HL-60 (cell line): ENCODE data around the gene TMEM63C.

ENCODE experiments used
- DNase-seq, 2 experiments: peaks; one replicate each; pipeline ENCODE4 v3.0.0-alpha.2; 2010 to 2020; ENCODE audit warnings: low read depth in 1 of 2, low spot score in 1 of 2
- H3K27ac ChIP-seq: fragments of 250-450 bp; sonication (Bioruptor Pico); replicated peaks from 2 replicates; pipeline ENCODE4 v1.5.1; 2020; ENCODE audit warnings: mild to moderate bottlenecking, moderate library complexity
- H3K27me3 ChIP-seq: fragments of 250-450 bp; sonication (Bioruptor Pico); 2 replicates; pipeline ENCODE4 v1.5.1; 2021; ENCODE audit warnings: mild to moderate bottlenecking, moderate library complexity; ENCODE audit not compliant: insufficient read depth, poor library complexity, severe bottlenecking
- H3K4me3 ChIP-seq: replicated peaks from 2 replicates; pipeline ENCODE4 v1.5.1; 2011; ENCODE audit warnings: mild to moderate bottlenecking, control low read depth, low read length; ENCODE audit not compliant: insufficient read depth
- GABPA ChIP-seq: IDR thresholded peaks from 2 replicates; pipeline ENCODE4 v1.6.1; 2012; ENCODE audit warnings: low read depth
- POLR2AphosphoS5 ChIP-seq: IDR thresholded peaks from 2 replicates; pipeline ENCODE4 v1.6.1; 2012; ENCODE audit warnings: low read depth
- REST ChIP-seq: IDR thresholded peaks from 2 replicates; pipeline ENCODE4 v1.6.1; 2012; ENCODE audit warnings: low read depth; ENCODE audit not compliant: insufficient replicate concordance
- SPI1 ChIP-seq: IDR thresholded peaks from 2 replicates; pipeline ENCODE4 v1.6.1; 2012; ENCODE audit warnings: low read depth, mild to moderate bottlenecking, borderline replicate concordance
- TF ChIP-seq, protein P1 (sequence below): IDR thresholded peaks from one replicate; pipeline ENCODE4 v1.5.1; 2011; ENCODE audit warnings: low read length, control low read depth, inconsistent platforms; ENCODE audit not compliant: insufficient read depth

The TMEM63C gene

GRCh38 chr14:77286576-77286975 lies 105.0 kb downstream of the TMEM63C start:
- Histone ChIP-seq H3K4me3 (no peak overlapping the region), H3K27me3 (no peaks in the 10 kb centered on the region), H3K27ac (no peak overlapping the region)
- no peak for DNase-seq
- TF ChIP-seq GABPA (no peak), REST (no peak), SPI1 (no peak), POLR2AphosphoS5 (no peak)
- TF ChIP-seq, protein P1, sequence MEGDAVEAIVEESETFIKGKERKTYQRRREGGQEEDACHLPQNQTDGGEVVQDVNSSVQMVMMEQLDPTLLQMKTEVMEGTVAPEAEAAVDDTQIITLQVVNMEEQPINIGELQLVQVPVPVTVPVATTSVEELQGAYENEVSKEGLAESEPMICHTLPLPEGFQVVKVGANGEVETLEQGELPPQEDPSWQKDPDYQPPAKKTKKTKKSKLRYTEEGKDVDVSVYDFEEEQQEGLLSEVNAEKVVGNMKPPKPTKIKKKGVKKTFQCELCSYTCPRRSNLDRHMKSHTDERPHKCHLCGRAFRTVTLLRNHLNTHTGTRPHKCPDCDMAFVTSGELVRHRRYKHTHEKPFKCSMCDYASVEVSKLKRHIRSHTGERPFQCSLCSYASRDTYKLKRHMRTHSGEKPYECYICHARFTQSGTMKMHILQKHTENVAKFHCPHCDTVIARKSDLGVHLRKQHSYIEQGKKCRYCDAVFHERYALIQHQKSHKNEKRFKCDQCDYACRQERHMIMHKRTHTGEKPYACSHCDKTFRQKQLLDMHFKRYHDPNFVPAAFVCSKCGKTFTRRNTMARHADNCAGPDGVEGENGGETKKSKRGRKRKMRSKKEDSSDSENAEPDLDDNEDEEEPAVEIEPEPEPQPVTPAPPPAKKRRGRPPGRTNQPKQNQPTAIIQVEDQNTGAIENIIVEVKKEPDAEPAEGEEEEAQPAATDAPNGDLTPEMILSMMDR: no peak

- no peak for DNase-seq
- TF ChIP-seq POLR2AphosphoS5 (no peak), GABPA (no peak), SPI1 (no peak), REST (no peak)
- TF ChIP-seq, protein P1: no peak
- H3K27ac ChIP-seq: no peak overlapping the region
- H3K27me3 ChIP-seq: no peaks in the 10 kb centered on the region
- no peak overlapping the region for H3K4me3 ChIP-seq
Observed at GRCh38 chr14:77290705-77291104, 109.1 kb downstream of the TMEM63C start.

- DNase-seq: no peak
- Histone ChIP-seq H3K27ac (no peak overlapping the region), H3K27me3 (no peaks in the 10 kb centered on the region), H3K4me3 (no peak overlapping the region)
- TF ChIP-seq REST (no peak), GABPA (no peak), SPI1 (no peak), POLR2AphosphoS5 (no peak)
Observed at GRCh38 chr14:77296155-77296554, 114.6 kb downstream of the TMEM63C start.
